ENCODE results near the gene KASH5. TPM values are rescaled to one million over a fixed set of nuclear protein-coding genes. Genes with fewer than 3 reads are reported as not detected.

Gene KASH5
- total RNA-seq, 2 experiments from 2014 or later, result 0.95 TPM; not detected in 1

- no peaks in the 10 kb centered on the region for H3K36me3 Mint-ChIP-seq (ENCODE audit: low read depth)
- intact Hi-C loops (cut with micrococcal nuclease), result loop anchor here (5.0 kb wide), 2 partner anchors 37 to 52 kb away; partner anchors contain the start of genes GFY and SLC17A7
- no peak overlapping the region for H3K4me3 Mint-ChIP-seq
- H3K9me3 Mint-ChIP-seq, result no peaks in the 10 kb centered on the region
- no peak for TF ChIP-seq CTCF (IDR thresholded peaks at IDR 0.05)
- ATAC-seq (no peak), DNase-seq (no peak)
- ChIA-PET CTCF (interaction anchor here (1.3 to 2.5 kb wide), 14 partner anchors 8 to 180 kb away, joined by 4 to 17 read pairs (median 12); partner anchors contain the start of genes FLT3LG and PIH1D1), POLR2A (interaction anchor here (0.7 kb wide), 2 partner anchors 50 to 54 kb away, joined by 3 read pairs; no protein-coding TSS in a partner anchor)
- H3K27ac Mint-ChIP-seq, result no peak overlapping the region
- H3K27me3 Mint-ChIP-seq, result no peaks in the 10 kb centered on the region
- H3K4me1 Mint-ChIP-seq (ENCODE audit: low read depth), result peaks cover 10% of the 10 kb centered on the region
These were observed 2.3 kb downstream of the KASH5 start for GRCh38 chr19:49390131-49390928.

GRCh38 chr19:49390929-49391359 is 2.9 kb downstream of the KASH5 start:
- Mint-ChIP-seq H3K9me3 (no peaks in the 10 kb centered on the region), H3K4me1 (ENCODE audit: low read depth) (peaks cover 10% of the 10 kb centered on the region), H3K27ac (no peak overlapping the region), H3K36me3 (ENCODE audit: low read depth) (no peaks in the 10 kb centered on the region), H3K4me3 (no peak overlapping the region), H3K27me3 (no peaks in the 10 kb centered on the region)
- ATAC-seq (no peak), DNase-seq (no peak)
- intact Hi-C loops (cut with micrococcal nuclease), result loop anchor here (5.0 kb wide), 2 partner anchors 36 to 51 kb away; partner anchors contain the start of genes GFY and SLC17A7
- ChIA-PET POLR2A (interaction anchor here (0.7 to 1.7 kb wide), 4 partner anchors 10 to 79 kb away, joined by 3 to 6 read pairs (median 3); no protein-coding TSS in a partner anchor), CTCF (interaction anchor here (0.6 to 2.5 kb wide), 28 partner anchors 8 to 180 kb away, joined by 3 to 17 read pairs (median 8); partner anchors contain the start of genes ALDH16A1, FLT3LG, GFY and PIH1D1)
- no peak for TF ChIP-seq CTCF (IDR thresholded peaks at IDR 0.05)

- H3K27ac Mint-ChIP-seq, result peak overlapping the region; percentile 23
- no peak overlapping the region for H3K4me3 Mint-ChIP-seq
- DNase-seq (peak; percentile 82), ATAC-seq (peak; percentile 86)
- intact Hi-C loops (cut with micrococcal nuclease), result loop anchor here (5.0 kb wide), 2 partner anchors 36 to 51 kb away; partner anchors contain the start of genes GFY and SLC17A7
- CTCF ChIA-PET, result interaction anchor here (0.6 to 2.5 kb wide), 31 partner anchors 9 to 179 kb away, joined by 3 to 17 read pairs (median 7); partner anchors contain the start of genes ALDH16A1, FLT3LG, GFY and PIH1D1
- peak; percentile 93 for TF ChIP-seq CTCF (IDR thresholded peaks at IDR 0.05)
- POLR2A ChIA-PET, result interaction anchor here (1.1 to 1.7 kb wide), 3 partner anchors 10 to 78 kb away, joined by 3 to 6 read pairs (median 3); no protein-coding TSS in a partner anchor
- H3K4me1 Mint-ChIP-seq (ENCODE audit: low read depth), result peaks cover 10% of the 10 kb centered on the region
- no peaks in the 10 kb centered on the region for H3K9me3 Mint-ChIP-seq
- H3K36me3 Mint-ChIP-seq (ENCODE audit: low read depth), result no peaks in the 10 kb centered on the region
- no peaks in the 10 kb centered on the region for H3K27me3 Mint-ChIP-seq
These were observed 3.7 kb downstream of the KASH5 start for GRCh38 chr19:49391581-49392399.

- no peak for DNase-seq
- no peak for ATAC-seq
- ChIA-PET CTCF (interaction anchor here (0.8 to 1.8 kb wide), 4 partner anchors 10 to 76 kb away, joined by 3 to 6 read pairs (median 4); no protein-coding TSS in a partner anchor), POLR2A (interaction anchor here (1.1 kb wide), 1 partner anchor 94 kb away, joined by 3 read pairs; the partner anchor contains the start of gene RPL13A)
- intact Hi-C loops (cut with micrococcal nuclease), result loop anchor here (5.0 kb wide), 2 partner anchors 33 to 48 kb away; partner anchors contain the start of genes GFY and SLC17A7
- Mint-ChIP-seq H3K27me3 (peaks cover 2% of the 10 kb centered on the region), H3K27ac (no peak overlapping the region), H3K36me3 (ENCODE audit: low read depth) (no peaks in the 10 kb centered on the region), H3K4me1 (ENCODE audit: low read depth) (peaks cover 18% of the 10 kb centered on the region), H3K4me3 (no peak overlapping the region), H3K9me3 (no peaks in the 10 kb centered on the region)
- no peak for TF ChIP-seq CTCF (IDR thresholded peaks at IDR 0.05)
These were observed 5.8 kb downstream of the KASH5 start for GRCh38 chr19:49393881-49394280.

All from activated CD8-positive, alpha-beta T cell treated with anti-CD3 and anti-CD28 coated beads for 36 hours (primary cell).